ENCODE measurements around the gene OSTC.

OSTC gene

DNA sequence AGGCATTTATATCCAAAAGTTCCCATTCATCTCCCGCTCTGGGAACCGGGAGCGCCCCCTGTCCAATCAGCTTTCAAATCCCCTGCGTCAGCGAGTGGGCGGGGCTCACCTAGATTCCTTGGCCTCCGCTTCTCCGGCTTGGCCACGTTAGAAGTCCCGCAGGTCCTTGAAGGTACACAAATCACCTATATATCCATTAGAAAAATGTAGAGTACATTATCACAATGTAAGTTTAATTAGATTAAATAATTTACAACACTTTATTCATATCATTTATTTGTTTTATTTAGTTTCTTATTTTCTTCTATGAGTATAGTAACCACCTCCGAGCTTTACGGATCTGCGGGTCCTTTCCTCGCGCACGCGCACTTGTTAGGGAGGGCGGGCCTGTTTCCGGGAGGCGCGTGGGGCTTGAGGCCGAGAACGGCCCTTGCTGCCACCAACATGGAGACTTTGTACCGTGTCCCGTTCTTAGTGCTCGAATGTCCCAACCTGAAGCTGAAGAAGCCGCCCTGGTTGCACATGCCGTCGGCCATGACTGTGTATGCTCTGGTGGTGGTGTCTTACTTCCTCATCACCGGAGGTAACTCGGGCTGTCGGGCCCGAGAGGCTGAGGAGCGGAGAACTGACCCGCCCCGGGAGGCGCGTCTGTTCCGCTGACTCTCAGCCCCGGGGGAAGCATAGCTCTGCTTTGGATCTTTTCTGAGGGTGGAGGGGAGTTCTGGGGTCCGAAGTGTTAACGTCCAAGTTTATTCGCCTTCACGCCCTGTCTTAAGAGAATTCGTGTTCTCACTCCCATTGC is at the start of gene OSTC:
TSS of gene OSTC (plus strand) at position 388 of the 802 bp plus-strand sequence. CDS start at position 445, 57 bp downstream.
- peak; percentile 82 for DNase-seq (ENCODE audit: low read depth)

GRCh38 chr4:108601106-108601505 is 49.3 kb upstream of the OSTC start:
- no peak for DNase-seq (ENCODE audit: low read depth)

DNA sequence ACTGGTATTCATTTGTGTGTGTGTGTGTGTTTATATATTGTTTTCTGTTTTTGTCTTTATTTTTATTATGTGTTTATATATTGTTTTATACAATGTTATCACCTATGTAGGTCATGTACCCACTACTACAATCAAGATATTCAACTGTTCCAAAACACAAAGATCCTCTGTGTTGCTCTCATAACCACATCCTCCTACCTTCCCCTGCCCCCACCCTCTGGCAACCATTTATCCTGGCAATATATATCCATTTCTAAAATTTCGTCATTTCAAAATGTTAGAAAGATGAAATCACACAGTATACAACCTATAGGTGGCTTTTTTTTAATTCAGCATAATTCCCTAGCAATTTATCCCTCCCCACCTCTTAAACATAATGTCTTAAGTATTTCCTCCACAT is 48.9 kb upstream of the OSTC start:
- DNase-seq (ENCODE audit: low read depth), result no peak

- DNase-seq (ENCODE audit: low read depth), result no peak
Measured at GRCh38 chr4:108602163-108602562, 48.2 kb upstream of the OSTC start.

GRCh38 chr4:108607079-108607815 is 43.2 kb upstream of the OSTC start:
- no peak for DNase-seq (ENCODE audit: low read depth)

GRCh38 chr4:108611365-108611764 is 39.0 kb upstream of the OSTC start:
- DNase-seq (ENCODE audit: low read depth), result no peak

- DNase-seq (ENCODE audit: low read depth), result no peak
Measured at GRCh38 chr4:108612365-108612764, 38.0 kb upstream of the OSTC start.

DNA sequence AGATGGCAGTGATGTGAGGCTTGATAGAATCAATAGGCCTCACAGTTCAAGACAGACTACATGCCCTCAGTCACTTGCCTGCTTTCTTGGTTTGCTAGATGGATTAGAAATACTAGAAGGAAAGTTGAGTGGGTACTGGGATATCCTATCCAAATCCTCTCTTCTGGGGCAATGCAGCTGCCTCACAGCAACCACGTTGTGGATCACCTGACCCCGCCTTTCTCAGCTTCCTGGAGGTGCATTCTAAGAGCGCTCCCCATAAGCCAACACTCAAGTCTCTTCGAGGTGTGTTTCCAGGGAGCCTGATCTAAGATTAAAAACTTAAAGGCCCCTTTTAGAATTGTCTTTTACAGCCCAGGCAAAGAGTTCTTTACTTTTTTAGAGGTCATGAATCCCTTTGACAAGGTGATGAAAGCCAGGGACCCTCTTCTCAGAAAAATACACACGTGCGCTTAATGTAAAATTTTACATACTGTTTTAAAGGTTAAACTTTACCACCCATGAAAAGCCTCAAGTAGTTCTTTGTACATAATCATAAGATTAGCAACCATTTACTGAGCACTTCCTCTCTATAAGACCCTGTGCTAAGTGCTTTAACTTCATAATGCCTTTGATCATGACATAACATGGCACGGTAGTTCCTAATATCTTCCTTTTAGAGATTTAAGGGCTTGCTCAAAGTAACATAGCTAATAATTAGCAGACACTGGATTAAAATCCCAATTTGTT is 30.9 kb upstream of the OSTC start:
- DNase-seq (ENCODE audit: low read depth), result peak; percentile 8

DNA sequence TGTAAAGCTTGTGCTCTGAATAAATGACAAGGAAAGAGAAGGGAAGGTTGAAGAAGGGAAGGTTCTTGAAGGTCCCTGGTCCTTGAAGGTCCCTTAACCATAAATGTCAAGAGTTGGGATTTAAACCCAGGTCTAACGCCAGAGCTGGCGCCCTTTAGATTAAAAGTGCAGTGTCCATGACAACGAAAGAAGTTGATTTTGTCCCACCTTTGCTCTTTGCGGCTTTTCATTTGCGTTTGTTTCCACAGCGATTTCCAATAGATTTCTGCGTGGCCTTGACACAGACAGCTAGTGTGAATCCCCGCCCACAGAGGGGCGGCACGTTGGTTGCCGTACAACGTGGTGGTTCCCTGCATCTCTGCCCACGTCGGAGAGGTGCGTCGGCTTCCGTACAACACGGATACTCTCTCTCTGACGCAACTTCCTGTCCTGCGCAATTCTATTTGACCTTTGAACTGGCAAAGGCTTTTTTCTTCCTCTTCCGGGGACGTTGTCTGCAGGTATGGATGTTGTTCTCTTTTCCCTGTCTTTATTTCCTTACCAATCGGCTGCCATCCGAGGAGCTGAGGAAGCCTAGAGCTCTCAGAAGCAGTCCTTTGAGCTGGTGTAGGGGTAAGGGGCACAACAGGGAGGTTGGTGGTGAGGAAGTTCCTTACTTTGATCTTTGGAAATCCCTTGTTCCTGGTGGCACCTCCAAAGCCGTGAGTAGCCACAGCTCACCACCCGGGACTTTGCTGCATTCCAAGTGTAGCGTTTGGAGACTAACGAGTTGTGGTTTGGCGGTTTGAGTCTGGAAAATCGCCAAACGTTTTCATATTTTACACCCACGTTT is 30.1 kb upstream of the OSTC start, which contains the start of gene RPL34:
TSS of gene RPL34 (plus strand) at position 476 of the 832 bp plus-strand sequence. CDS start 1,384 bp downstream, outside the sequence.
- DNase-seq (ENCODE audit: low read depth), result peak; percentile 92

GRCh38 chr4:108620933-108621905 is 29.2 kb upstream of the OSTC start:
- no peak for DNase-seq (ENCODE audit: low read depth)

DNA sequence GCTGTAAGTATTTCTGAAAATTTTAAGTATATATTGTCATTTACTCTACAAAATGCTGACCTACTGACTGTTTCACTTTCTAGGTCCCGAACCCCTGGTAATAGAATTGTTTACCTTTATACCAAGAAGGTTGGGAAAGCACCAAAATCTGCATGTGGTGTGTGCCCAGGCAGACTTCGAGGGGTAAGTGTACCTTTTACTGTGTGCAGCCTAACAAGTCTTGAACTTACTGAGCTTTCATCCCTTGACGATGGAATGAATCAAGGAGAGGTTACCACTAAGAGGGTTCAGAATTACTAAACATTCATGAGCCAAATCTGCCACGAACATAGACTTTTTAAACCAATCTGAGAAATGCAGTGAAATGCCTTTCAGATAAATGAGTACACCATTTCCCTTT is 28.4 kb upstream of the OSTC start:
- no peak for DNase-seq (ENCODE audit: low read depth)

- DNase-seq (ENCODE audit: low read depth), result no peak
Measured at GRCh38 chr4:108622828-108623227, 27.6 kb upstream of the OSTC start.

DNA sequence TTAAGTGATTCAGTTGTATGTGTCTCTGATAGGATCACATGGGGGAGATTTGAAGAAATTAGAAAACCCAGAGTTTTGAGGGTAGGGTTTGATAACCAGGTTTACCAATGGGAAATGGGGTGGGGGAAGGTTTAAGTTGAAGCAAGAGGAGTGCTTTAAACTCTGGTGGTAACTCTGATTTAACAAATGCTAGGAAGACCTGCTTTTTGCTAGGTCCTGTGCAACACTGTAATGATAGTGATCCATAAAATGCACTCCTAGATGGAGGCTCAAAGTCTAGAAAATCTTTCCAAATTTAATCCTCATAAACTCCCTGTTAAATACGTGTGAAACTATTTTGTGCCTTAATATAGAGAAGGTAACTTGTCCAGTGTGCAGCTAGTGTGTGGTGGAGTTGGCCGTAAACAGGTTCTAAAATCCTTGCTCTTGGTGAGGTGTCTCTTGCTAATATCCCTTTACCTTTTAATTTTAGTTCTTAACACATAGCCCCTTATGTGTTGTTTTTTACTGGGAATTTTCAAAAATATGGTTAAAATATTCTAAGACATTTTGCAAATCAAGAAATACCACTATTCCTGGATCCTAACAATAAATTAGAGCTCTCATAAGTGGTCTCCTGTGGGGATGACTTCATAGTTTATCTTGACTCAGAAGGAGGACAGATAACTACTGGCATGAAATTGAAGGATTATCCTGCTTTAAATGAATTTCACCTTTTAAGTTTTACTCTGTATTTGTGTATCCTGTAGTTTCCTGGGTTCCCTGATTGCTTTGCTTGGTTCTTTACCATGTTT is 25.9 kb upstream of the OSTC start:
- no peak for DNase-seq (ENCODE audit: low read depth)

- no peak for DNase-seq (ENCODE audit: low read depth)
Measured at GRCh38 chr4:108626056-108626455, 24.3 kb upstream of the OSTC start.

DNA sequence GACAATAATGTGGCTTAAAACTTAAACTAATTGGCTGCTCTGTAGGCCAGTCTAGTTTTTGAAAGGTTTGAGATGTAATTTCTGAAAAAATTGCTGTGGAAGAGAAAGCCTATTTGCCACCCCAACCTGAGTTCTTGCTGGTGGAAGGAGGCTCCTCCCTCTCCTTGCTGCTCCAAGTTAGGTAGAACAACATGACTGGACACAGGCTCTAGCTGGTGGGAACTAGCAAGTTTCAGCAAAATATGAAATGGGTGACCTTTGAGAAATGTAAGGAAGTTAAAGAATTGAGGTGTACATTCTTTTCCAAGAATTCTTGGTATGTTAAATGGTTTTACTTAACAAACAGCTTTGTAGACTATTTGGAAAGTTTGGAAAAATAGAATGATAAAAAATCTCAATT is 22.0 kb upstream of the OSTC start:
- DNase-seq (ENCODE audit: low read depth), result no peak

DNA sequence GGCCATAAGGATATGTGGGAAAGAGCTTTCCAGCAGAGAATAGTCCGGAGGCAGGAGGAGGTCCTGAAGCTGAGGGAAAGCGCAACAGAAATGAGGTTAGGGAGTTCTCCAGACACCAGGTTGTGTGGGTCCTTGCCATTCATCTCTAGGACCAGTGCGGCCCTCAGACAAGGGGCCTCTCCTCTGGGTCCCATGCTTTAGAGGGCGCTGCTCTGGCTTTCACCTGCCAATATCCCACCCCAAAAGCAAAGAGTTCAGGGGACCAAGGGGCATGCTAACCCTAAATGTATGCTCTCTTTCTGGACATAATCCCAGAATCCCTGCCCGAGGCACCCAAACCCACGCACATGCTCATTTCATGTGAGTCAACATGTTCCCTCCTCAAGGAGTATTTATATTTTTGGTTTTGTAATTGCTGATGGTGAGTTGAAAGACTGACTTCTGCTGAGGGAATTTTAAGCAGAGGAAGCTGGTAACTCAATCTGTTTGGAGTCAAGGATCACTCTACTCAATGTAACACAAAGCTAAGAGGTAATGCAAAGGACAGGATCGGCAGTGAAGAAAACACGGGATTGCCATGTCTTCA is 15.2 kb upstream of the OSTC start:
- no peak for DNase-seq (ENCODE audit: low read depth)

DNA sequence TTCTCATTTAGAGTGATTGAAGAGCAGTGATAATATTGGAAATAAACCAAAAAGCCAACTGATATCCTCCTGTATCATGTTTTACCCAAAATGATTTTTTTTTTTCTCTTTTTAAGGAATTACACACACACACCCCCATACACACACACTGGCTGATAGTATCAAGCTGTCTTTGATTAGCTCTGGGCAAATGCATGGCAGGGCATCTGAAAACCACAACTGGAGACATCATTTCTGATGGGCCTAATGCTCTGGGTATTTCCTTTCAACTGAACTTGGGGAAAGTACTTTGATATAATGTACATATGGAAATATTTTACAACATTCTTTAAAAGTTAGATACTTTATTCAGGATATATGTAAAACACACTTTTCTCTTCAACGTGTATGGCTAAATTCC is 14.2 kb upstream of the OSTC start:
- no peak for DNase-seq (ENCODE audit: low read depth)

DNA sequence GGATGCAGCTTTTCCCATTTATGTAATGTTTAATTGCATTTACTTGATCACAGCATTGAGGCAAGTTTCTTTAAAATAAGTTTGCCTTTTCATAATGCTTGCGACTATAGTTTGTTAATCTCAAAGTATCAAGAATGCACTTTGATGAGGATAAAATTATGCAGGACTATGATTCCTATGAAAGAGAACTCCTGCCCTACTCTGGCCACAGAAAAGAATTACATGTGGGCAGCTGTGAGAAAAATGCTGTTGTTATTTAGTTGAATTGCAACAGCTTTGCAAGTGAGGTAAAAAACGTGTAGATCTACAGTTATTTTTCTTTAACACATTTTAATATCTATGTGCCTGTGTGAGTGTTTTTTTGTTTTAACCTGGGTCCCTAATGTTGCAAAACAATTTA is 12.5 kb upstream of the OSTC start:
- no peak for DNase-seq (ENCODE audit: low read depth)

DNA sequence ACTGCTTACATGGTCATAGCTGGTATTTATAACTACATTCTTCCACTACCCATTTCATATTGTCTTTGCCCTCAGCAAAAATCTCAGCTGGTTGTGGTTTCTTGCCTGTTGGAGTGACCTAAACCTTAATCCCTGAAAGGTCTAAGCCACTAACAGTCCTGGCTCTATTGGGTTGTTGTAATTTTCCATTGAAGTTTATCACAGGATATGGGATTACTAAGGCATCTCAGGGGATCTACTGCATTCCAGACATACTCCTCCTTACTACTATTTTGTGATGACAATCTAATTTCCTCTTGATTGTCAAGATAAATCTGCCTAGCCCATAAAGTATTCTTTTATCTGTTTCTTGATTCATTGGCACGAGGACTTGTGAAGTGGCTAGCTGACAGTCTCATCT is 6.2 kb upstream of the OSTC start:
- no peak for DNase-seq (ENCODE audit: low read depth)

Data from activated T-helper 1 cell treated with Interleukin-2 at 50 U/mL for 16 hours (primary cell).